GM21367 (cell line): ENCODE results near the gene AP2A2.
"Not testable (repeated sequence)": the region's sequence is repeated elsewhere in the genome, so short reads cannot be mapped to it uniquely, and the experiment has no call there.

Source experiments
- ATAC-seq: cut with Tn5 transposase; IDR thresholded peaks from one replicate; pipeline ENCODE4 v1.9.1; 2021; ENCODE audit not compliant: unreplicated experiment

The AP2A2 gene

GRCh38 chr11:1012291-1012690 is 86.6 kb downstream of the AP2A2 start:
- ATAC-seq: no peak

- no peak for ATAC-seq
Measured at GRCh38 chr11:1012740-1013630, 87.3 kb downstream of the AP2A2 start.

- no peak for ATAC-seq
Measured at GRCh38 chr11:1013631-1013935, 87.9 kb downstream of the AP2A2 start.

- ATAC-seq: no peak
Measured at GRCh38 chr11:1014276-1014675, 88.6 kb downstream of the AP2A2 start.

GRCh38 chr11:1015064-1015463 is 89.4 kb downstream of the AP2A2 start:
- ATAC-seq: no peak

GRCh38 chr11:1015826-1016545 is 90.3 kb downstream of the AP2A2 start:
- ATAC-seq: no peak

- not testable (repeated sequence) for ATAC-seq
Measured at GRCh38 chr11:1016610-1017126, 91.0 kb downstream of the AP2A2 start.

- ATAC-seq: no peak
Measured at GRCh38 chr11:1017269-1018005, 91.8 kb downstream of the AP2A2 start.

- ATAC-seq: no peak
Measured at GRCh38 chr11:1018091-1018490, 92.4 kb downstream of the AP2A2 start.

GRCh38 chr11:1019321-1019910 is 93.7 kb downstream of the AP2A2 start:
- no peak for ATAC-seq

GRCh38 chr11:1020211-1020905 is 94.7 kb downstream of the AP2A2 start:
- ATAC-seq: no peak

- no peak for ATAC-seq
Measured at GRCh38 chr11:1022411-1022810, 96.7 kb downstream of the AP2A2 start.

GRCh38 chr11:1022908-1023810 is 97.5 kb downstream of the AP2A2 start:
- ATAC-seq: no peak

GRCh38 chr11:1023811-1024596 is 98.3 kb downstream of the AP2A2 start:
- no peak for ATAC-seq

- ATAC-seq: no peak
Measured at GRCh38 chr11:1024597-1025409, 99.1 kb downstream of the AP2A2 start.

- ATAC-seq: no peak
Measured at GRCh38 chr11:1025410-1026162, 99.9 kb downstream of the AP2A2 start.

- ATAC-seq: no peak
Measured at GRCh38 chr11:1026163-1026450, 100.4 kb downstream of the AP2A2 start.
